Uterus (tissue), 4 donors: Measurements from ENCODE around the gene GAS2L2. TPM values are rescaled to one million over a fixed set of nuclear protein-coding genes. Genes with fewer than 3 reads are reported as not detected.
A peak's percentile ranks its signal among the peaks of the same experiment; 100 is the strongest.

Experiments
- DNase-seq, 2 donors: peaks; one replicate each; pipeline ENCODE4 v3.0.0-alpha.2; 2019 to 2020
- H3K27ac ChIP-seq, 2 donors: fragments of 200-600 bp; sonication (generic); 1 replicate in 1 of 2; 2 replicates in 1 of 2; pipeline ENCODE4 v1.5.1; 2016 to 2018
- H3K27me3 ChIP-seq, 2 donors: fragments of 200-600 bp; sonication (generic); one replicate each; pipeline ENCODE4 v1.5.1; 2018 to 2019; ENCODE audit warnings: control low read depth in 1 of 2
- H3K36me3 ChIP-seq, 2 donors: fragments of 200-600 bp; sonication (generic); one replicate each; pipeline ENCODE4 v1.5.1; 2019; ENCODE audit warnings: control low read depth in 1 of 2
- H3K4me1 ChIP-seq, 2 donors: fragments of 200-600 bp; sonication (generic); one replicate each; pipeline ENCODE4 v1.5.1; 2018 to 2019; ENCODE audit warnings: control low read depth in 1 of 2
- H3K4me3 ChIP-seq, 2 donors: fragments of 200-600 bp; sonication (generic); 1 replicate in 1 of 2; 2 replicates in 1 of 2; pipeline ENCODE4 v1.5.1; 2018 to 2019; ENCODE audit warnings: mild to moderate bottlenecking in 1 of 2
- H3K9me3 ChIP-seq, 2 donors: fragments of 200-600 bp; sonication (generic); one replicate each; pipeline ENCODE4 v1.5.1; 2019; ENCODE audit warnings: control low read depth in 1 of 2
- POLR2A ChIP-seq, 2 donors: fragments of 450-650 bp; IDR thresholded peaks; one replicate each; pipeline ENCODE4 v1.6.1; 2016; ENCODE audit warnings: antibody characterized with exemption in 2 of 2, mild to moderate bottlenecking in 1 of 2, moderate library complexity in 1 of 2
- intact Hi-C: fragments of 100-400 bp; cut with DNase I; formaldehyde crosslinking; loops from one replicate; pipeline ENCODE4 v1.15.1; 2023; ENCODE audit warnings: low total_unique reads
- total RNA-seq, 4 donors: library from RNA; depleted of rRNA in 3 of 4; stranded (reverse); fragments of >200 nt in 3 of 4; gene quantifications; one replicate each; pipeline versions ENCODE4 v1.1.0 to v1.2.4, GENCODE V29; 2014 to 2023
- TF ChIP-seq, protein P1 (sequence below), 4 experiments: fragments of 200-600 bp in 2 of 4; fragments of 450-650 bp in 2 of 4; sonication (generic) in 2 of 4; IDR thresholded peaks; one replicate each; pipeline ENCODE4 v1.5.1; 2016 to 2019; ENCODE audit warnings: antibody characterized with exemption in 4 of 4, mild to moderate bottlenecking in 2 of 4, moderate library complexity in 1 of 4
- donor health status: DM: yes; HTN: yes; CAD: no.

The GAS2L2 gene
- total RNA-seq, 4 donors from 2014 or later: 0.69 TPM; not detected in 3

DNA sequence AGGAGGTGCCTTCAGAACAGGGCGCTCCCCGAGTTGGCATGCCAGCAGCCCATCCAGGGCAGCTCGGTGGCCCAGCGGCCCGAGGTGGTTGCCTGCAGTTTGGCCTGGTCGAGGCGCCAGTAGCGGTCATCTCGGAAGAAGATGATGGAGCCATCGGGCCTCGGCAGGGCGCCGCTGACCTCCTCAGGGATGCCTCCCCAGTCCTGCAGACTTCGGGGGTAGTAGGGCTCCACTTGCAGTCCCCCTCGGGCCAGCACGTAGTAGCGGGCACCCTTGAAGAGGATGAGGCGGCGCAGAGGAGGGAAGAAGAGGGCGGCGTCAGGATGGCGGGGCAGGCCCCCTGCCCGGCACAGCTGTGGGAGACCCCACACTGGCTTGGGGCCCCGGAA, 13.4 kb upstream of the GAS2L2 start:
- no peak for TF ChIP-seq POLR2A (IDR thresholded peaks at IDR 0.05)
- TF ChIP-seq, protein P1, sequence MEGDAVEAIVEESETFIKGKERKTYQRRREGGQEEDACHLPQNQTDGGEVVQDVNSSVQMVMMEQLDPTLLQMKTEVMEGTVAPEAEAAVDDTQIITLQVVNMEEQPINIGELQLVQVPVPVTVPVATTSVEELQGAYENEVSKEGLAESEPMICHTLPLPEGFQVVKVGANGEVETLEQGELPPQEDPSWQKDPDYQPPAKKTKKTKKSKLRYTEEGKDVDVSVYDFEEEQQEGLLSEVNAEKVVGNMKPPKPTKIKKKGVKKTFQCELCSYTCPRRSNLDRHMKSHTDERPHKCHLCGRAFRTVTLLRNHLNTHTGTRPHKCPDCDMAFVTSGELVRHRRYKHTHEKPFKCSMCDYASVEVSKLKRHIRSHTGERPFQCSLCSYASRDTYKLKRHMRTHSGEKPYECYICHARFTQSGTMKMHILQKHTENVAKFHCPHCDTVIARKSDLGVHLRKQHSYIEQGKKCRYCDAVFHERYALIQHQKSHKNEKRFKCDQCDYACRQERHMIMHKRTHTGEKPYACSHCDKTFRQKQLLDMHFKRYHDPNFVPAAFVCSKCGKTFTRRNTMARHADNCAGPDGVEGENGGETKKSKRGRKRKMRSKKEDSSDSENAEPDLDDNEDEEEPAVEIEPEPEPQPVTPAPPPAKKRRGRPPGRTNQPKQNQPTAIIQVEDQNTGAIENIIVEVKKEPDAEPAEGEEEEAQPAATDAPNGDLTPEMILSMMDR (IDR thresholded peaks at IDR 0.05): no peak
- no peaks in the 10 kb centered on the region for H3K9me3 ChIP-seq
- intact Hi-C loops: loop anchor here (5.0 kb wide), 1 partner anchor 41 kb away; the partner anchor contains the start of gene TAF15
- no peaks in the 10 kb centered on the region for H3K27me3 ChIP-seq
- DNase-seq: no peak
- H3K4me1 ChIP-seq: no peaks in the 10 kb centered on the region
- H3K36me3 ChIP-seq: no peaks in the 10 kb centered on the region
- no peak overlapping the region for H3K27ac ChIP-seq
- H3K4me3 ChIP-seq: no peak overlapping the region

DNA sequence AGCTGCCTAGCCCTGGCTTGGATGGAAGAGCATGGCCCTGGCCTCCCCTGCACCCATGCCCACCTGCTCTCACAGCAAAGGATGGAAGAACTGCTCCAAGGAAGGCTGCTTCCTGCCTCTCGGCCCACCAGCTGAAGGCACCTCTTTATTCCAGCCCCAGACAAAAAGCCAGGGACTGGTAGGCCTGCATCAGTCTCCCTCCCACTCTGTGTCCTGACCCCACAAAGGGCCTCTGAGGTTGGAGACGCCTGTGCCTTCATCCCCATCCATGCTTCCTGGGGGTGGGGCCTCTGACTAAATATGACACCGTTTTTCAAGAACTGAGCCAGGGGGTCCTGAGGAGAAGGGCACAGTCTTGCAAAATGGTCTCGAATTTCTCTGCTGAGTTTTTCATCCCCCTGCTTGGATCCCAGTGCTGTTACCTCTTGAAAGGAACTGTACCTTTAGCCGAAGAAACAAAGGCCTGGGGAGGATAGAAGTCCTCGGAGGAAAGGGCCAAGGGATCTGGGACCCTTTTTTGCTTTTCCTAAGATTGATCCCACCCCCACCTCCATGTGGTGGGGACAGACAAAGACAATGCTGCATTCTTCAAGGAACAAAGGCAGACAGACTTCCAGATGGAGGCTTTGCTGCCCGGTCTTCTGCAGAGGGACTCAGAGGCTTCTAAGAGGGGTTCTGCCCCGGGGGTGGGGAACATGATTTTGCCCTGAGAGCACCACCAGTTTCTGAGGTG, 12.9 kb upstream of the GAS2L2 start:
- no peaks in the 10 kb centered on the region for H3K4me1 ChIP-seq
- H3K27ac ChIP-seq: no peak overlapping the region
- no peaks in the 10 kb centered on the region for H3K9me3 ChIP-seq
- no peaks in the 10 kb centered on the region for H3K27me3 ChIP-seq
- H3K36me3 ChIP-seq: no peaks in the 10 kb centered on the region
- intact Hi-C loops: loop anchor here (5.0 kb wide), 1 partner anchor 41 kb away; the partner anchor contains the start of gene TAF15
- no peak overlapping the region for H3K4me3 ChIP-seq
- no peak for TF ChIP-seq POLR2A (IDR thresholded peaks at IDR 0.05)
- no peak for DNase-seq

DNA sequence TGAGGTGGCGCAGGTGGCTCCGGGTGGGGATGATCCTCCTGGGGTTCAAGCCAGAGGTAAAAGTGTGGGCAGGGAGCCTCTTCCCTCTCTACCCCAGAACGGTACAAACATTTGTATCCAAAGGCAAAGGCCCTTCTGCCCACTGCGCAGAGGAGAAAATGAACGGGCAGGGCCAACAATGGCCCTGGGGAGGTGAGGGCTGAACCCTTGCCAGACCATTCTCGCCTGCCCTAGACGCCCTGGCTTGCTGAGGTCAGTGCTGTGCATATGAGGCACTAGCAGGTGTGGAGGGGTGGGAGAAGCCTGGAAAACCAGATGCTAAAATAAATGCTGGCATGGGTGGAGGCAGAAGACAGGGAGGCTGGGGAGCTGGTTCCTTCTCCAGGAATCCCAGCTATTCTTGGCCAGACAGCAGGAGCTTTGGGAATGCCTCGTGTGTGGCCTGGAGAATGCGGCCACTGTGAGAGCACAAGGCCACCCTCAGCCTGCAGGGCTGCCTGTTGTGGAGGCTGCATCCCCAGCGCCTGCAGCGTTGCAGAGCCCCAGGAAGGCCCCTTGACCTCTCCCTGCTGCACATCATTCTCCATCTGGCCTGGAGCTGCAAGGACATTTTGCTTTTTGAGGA, 12.2 kb upstream of the GAS2L2 start:
- no peak for DNase-seq
- no peaks in the 10 kb centered on the region for H3K27me3 ChIP-seq
- no peak for TF ChIP-seq POLR2A (IDR thresholded peaks at IDR 0.05)
- TF ChIP-seq, protein P1 (IDR thresholded peaks at IDR 0.05): no peak
- intact Hi-C loops: loop anchor here (5.0 kb wide), 1 partner anchor 42 kb away; the partner anchor contains the start of gene TAF15
- H3K27ac ChIP-seq: no peak overlapping the region
- no peak overlapping the region for H3K4me3 ChIP-seq
- no peaks in the 10 kb centered on the region for H3K9me3 ChIP-seq
- no peaks in the 10 kb centered on the region for H3K36me3 ChIP-seq
- H3K4me1 ChIP-seq: no peaks in the 10 kb centered on the region

DNA sequence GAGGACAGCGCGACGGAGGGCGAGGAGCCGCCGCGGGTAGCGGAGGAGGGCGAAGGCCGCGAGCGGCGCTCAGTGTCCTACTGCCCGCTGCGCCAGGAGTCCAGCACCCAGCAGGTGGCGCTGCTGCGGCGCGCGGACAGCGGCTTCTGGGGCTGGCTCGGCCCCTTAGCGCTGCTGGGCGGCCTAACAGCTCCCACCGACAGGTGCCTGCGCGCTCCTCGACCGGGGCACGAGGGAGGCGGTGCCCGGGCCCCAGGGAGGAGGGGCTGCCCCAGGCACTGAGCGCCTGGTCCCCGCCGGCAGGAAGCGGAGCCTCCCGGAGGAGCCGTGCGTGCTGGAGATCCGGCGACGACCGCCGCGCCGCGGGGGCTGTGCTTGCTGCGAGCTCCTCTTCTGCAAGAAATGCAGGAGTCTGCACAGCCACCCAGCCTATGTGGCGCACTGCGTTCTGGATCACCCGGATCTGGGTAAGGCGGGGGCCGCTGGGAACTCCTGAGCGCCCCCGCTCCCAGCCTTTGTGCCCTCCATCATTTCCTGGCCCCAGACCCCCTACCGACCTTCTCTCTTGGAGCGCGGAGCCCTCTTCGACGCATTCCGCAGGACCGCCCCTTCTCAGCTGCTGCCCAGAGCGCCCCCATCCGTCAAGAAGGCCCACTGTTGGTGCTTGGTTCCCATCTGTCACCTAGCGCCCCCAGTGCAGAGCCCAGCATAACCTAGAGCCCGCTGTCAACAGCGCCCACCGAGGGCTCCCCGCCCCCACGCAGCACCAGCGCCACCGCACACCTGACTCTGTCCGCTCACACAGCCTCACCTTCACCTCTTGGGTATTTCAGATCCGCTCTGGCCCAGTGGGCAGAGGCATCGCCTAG, 11.3 kb upstream of the GAS2L2 start:
- Histone ChIP-seq H3K27me3 (no peaks in the 10 kb centered on the region), H3K4me3 (peak overlapping the region; percentile 20 to 38), H3K36me3 (no peaks in the 10 kb centered on the region), H3K4me1 (no peaks in the 10 kb centered on the region), H3K9me3 (no peaks in the 10 kb centered on the region), H3K27ac (no peak overlapping the region)
- DNase-seq: peak; percentile 71 to 84
- intact Hi-C loops: no loop called here
- peak in 1 of 2 donors; percentile 43 for TF ChIP-seq POLR2A (IDR thresholded peaks at IDR 0.05)
- TF ChIP-seq, protein P1 (IDR thresholded peaks at IDR 0.05): peak; percentile 84 to 98 (median 96)

DNA sequence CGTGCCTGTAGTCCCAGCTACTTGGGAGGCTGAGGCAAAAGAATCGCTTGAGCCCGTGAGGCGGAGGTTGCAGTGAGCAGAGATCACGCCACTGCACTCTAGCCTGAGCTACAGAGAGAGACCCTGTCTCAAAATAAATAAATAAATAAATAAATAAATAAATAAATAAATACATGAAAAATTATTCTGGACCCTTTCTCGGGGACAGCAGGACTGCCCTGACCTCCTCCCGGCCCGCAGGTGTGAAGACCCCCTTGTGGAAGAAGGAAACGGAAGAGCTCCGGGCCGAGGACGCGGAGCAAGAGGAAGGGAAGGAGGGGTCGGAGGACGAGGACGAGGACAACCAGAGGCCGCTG, 10.7 kb upstream of the GAS2L2 start:
- no peaks in the 10 kb centered on the region for H3K4me1 ChIP-seq
- no peaks in the 10 kb centered on the region for H3K27me3 ChIP-seq
- TF ChIP-seq, protein P1 (IDR thresholded peaks at IDR 0.05): no peak
- TF ChIP-seq POLR2A (IDR thresholded peaks at IDR 0.05): no peak
- H3K9me3 ChIP-seq: no peaks in the 10 kb centered on the region
- H3K36me3 ChIP-seq: no peaks in the 10 kb centered on the region
- DNase-seq: no peak
- intact Hi-C loops: no loop called here
- no peak overlapping the region for H3K27ac ChIP-seq
- peak overlapping the region; percentile 20 to 38 for H3K4me3 ChIP-seq
